Body of pancreas (tissue), 4 donors: ENCODE results near the gene CCR2.

ENCODE experiments used
- CTCF ChIP-seq, 7 experiments: fragments of 450-650 bp in 4 of 7; fragments of 200-600 bp in 3 of 7; sonication (generic) in 3 of 7; IDR thresholded peaks; one replicate each; pipeline ENCODE4 v1.5.1; 2016 to 2019; ENCODE audit warnings: antibody characterized with exemption in 7 of 7
- POLR2A ChIP-seq, 3 donors: fragments of 450-650 bp; IDR thresholded peaks; one replicate each; pipeline ENCODE4 v1.6.1; 2016; ENCODE audit warnings: antibody characterized with exemption in 3 of 3, mild to moderate bottlenecking in 2 of 3

- TF ChIP-seq CTCF (IDR thresholded peaks at IDR 0.05): no peak
- TF ChIP-seq POLR2A (IDR thresholded peaks at IDR 0.05): no peak
Observed at GRCh38 chr3:46353647-46354410, at the start of gene CCR2.
